ENCODE measurements around the gene TFEB. TPM values are rescaled to one million over a fixed set of nuclear protein-coding genes. Genes with fewer than 3 reads are reported as not detected.

TFEB gene
- total RNA-seq, 1 donor from 2014 or later: 6.2 TPM

DNA sequence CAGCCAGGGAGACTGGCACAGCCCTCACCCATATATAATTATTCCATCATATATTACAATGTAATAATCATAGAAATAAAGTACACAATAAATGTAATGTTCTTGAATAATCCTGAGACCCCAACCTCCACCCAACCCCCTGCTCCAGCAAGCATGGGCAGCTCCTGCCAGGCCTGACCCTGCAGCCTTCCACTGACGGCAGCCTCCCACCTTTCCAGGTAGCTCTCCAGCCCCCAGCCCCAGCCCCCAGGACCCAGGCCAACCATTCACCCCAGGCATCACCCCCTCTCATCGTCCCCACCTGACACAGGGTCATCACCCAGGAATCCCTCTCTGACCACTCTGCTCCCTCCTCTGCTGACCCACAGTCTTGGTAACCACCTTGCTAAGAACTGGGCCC is 14.6 kb downstream of the TFEB start:
- Mint-ChIP-seq H3K4me3 (no peak overlapping the region), H3K4me1 (ENCODE audit: unreplicated experiment) (peaks cover 20% of the 10 kb centered on the region), H3K36me3 (peaks cover 2% of the 10 kb centered on the region), H3K27ac (no peak overlapping the region), H3K27me3 (no peaks in the 10 kb centered on the region), H3K9me3 (no peaks in the 10 kb centered on the region)
- TF ChIP-seq, protein P1, sequence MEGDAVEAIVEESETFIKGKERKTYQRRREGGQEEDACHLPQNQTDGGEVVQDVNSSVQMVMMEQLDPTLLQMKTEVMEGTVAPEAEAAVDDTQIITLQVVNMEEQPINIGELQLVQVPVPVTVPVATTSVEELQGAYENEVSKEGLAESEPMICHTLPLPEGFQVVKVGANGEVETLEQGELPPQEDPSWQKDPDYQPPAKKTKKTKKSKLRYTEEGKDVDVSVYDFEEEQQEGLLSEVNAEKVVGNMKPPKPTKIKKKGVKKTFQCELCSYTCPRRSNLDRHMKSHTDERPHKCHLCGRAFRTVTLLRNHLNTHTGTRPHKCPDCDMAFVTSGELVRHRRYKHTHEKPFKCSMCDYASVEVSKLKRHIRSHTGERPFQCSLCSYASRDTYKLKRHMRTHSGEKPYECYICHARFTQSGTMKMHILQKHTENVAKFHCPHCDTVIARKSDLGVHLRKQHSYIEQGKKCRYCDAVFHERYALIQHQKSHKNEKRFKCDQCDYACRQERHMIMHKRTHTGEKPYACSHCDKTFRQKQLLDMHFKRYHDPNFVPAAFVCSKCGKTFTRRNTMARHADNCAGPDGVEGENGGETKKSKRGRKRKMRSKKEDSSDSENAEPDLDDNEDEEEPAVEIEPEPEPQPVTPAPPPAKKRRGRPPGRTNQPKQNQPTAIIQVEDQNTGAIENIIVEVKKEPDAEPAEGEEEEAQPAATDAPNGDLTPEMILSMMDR (conservative IDR thresholded peaks at IDR 0.05): no peak
- DNase-seq (ENCODE audit: extremely low spot score, unreplicated experiment): no peak

DNA sequence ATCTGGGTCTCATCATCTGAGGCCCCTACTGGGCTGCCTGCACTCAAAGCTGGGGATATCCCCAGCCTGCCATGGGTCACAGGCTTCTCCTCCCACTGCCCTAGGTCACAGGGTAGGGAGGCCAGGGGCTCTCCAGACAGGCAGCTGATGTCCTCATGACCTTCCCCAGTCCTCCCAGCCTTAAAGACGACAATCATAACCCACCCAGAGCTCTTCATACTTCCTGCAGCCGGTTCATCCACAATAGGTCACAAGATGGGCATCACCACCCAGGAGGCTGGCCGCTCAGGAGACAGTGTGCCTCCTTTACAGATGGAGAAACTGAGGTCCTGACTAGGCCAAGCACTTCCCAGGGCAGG is 15.2 kb downstream of the TFEB start:
- TF ChIP-seq, protein P1 (conservative IDR thresholded peaks at IDR 0.05): no peak
- H3K4me3 Mint-ChIP-seq: no peak overlapping the region
- no peak for DNase-seq (ENCODE audit: extremely low spot score, unreplicated experiment)
- H3K27ac Mint-ChIP-seq: no peak overlapping the region
- H3K4me1 Mint-ChIP-seq (ENCODE audit: unreplicated experiment): peaks cover 20% of the 10 kb centered on the region
- no peaks in the 10 kb centered on the region for H3K9me3 Mint-ChIP-seq
- no peaks in the 10 kb centered on the region for H3K27me3 Mint-ChIP-seq
- peaks cover 3% of the 10 kb centered on the region for H3K36me3 Mint-ChIP-seq

DNA sequence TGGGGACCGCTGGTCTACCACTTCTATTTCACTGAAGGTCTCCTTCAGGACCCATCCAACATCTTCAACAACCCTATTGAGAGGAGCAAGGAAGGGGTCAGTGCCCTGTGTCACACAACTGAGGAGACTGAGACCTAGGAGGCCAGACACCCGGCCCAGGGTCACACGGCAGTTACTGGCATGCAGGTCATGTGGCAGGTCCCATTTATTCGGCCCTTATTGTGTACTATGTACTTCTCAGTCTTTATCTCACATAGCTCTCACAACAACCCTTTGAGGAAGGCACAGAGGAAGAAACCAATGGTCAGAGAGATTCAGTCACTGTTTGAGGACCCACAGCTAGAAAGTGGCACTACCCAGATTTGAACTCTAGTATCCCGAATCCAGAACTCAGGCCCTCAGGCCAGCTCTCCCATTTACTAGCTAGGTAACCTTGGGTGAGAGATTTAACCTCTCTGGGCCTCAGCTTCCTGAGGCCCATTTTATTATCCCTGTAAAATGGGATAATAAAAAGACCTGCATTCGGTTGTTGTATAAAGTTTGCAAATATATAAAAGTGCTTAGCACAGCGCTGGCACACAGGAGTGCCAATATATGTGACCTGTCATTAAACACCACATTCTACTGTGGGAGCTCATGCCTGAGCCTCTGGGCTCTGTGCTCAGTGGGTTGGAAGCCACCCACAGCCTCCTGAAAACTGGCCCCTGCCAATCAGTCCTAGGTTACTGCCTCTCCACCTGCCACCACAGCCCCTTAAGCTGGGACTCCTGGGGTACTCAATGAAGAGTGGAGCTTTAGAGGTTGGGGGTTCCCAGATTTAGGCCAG is 15.8 kb downstream of the TFEB start:
- Mint-ChIP-seq H3K27me3 (no peaks in the 10 kb centered on the region), H3K4me1 (ENCODE audit: unreplicated experiment) (peaks cover 20% of the 10 kb centered on the region), H3K9me3 (no peaks in the 10 kb centered on the region), H3K27ac (no peak overlapping the region), H3K36me3 (peaks cover 3% of the 10 kb centered on the region), H3K4me3 (no peak overlapping the region)
- TF ChIP-seq, protein P1 (conservative IDR thresholded peaks at IDR 0.05): no peak
- no peak for DNase-seq (ENCODE audit: extremely low spot score, unreplicated experiment)

DNA sequence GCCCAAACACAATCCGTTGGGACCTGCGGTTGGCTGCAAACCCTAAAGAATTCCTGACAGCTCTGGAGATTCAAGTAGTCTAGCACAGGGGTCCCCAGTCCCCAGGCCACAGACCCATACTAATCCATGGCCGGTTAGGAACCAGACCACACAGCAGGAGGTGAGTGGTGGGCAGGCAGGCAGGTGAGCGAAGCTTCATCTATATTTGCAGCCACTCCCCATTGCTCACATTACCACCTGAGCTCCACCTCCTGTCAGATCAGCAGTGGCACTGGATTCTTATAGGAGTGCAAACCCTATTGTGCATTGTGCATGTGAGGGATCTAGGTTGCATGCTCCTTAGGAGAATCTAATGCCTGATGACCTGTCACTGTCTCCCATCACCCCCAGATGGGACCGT is 16.6 kb downstream of the TFEB start:
- TF ChIP-seq, protein P1 (conservative IDR thresholded peaks at IDR 0.05): no peak
- Mint-ChIP-seq H3K27me3 (no peaks in the 10 kb centered on the region), H3K4me1 (ENCODE audit: unreplicated experiment) (peaks cover 16% of the 10 kb centered on the region), H3K36me3 (peaks cover 3% of the 10 kb centered on the region), H3K9me3 (no peaks in the 10 kb centered on the region), H3K27ac (no peak overlapping the region), H3K4me3 (no peak overlapping the region)
- DNase-seq (ENCODE audit: extremely low spot score, unreplicated experiment): no peak

DNA sequence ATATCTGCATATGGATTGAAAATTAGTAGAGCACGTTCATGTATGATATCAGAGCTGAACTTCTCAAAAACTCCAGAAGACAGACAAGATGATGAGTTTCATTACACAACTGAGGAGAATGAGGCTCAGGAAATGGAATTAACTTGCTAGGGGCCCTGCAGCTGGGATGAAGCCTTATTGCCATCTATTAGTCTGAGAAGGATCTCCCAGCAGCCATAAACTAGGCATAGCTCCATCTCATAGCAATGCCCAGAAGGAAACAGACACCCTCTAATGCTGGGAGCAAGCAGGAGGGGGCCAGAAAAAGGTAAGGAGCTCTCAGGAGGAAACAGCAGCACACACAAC is 18.0 kb downstream of the TFEB start:
- Mint-ChIP-seq H3K4me1 (ENCODE audit: unreplicated experiment) (peaks cover 12% of the 10 kb centered on the region), H3K36me3 (peaks cover 3% of the 10 kb centered on the region), H3K27me3 (no peaks in the 10 kb centered on the region), H3K27ac (no peak overlapping the region), H3K4me3 (peak overlapping the region; percentile 42), H3K9me3 (no peaks in the 10 kb centered on the region)
- TF ChIP-seq, protein P1 (conservative IDR thresholded peaks at IDR 0.05): no peak
- DNase-seq (ENCODE audit: extremely low spot score, unreplicated experiment): no peak

Data from type B pancreatic cell (in vitro differentiated cells).